Activated CD8-positive, alpha-beta T cell treated with anti-CD3 and anti-CD28 coated beads, Interleukin-2, amount 10 ng/mL, durations not matched to agents 7 days and 5 days (primary cell): ENCODE measurements around the gene KCTD13. TPM values are rescaled to one million over a fixed set of nuclear protein-coding genes. Genes with fewer than 3 reads are reported as not detected.
A peak's percentile ranks its signal among the peaks of the same experiment; 100 is the strongest.
"Not testable (repeated sequence)": the region's sequence is repeated elsewhere in the genome, so short reads cannot be mapped to it uniquely, and the experiment has no call there.

Experiments used
- ATAC-seq: fragments of 150-1000 bp; cut with Tn5 transposase; one replicate; pipeline ENCODE4 v1.10.0; 2021; ENCODE audit warnings: moderate library complexity
- CTCF ChIA-PET: fragments of 350-600 bp; sonication (Branson Sonifier 250); formaldehyde crosslinking; loops from one replicate; lab custom pipeline; 2021; ENCODE audit warnings: antibody characterized with exemption; lab: Charles Lee
- POLR2A ChIA-PET: fragments of 350-600 bp; sonication (Branson Sonifier 250); formaldehyde crosslinking; loops from one replicate; lab custom pipeline; 2021; ENCODE audit warnings: antibody characterized with exemption; lab: Charles Lee
- DNase-seq: peaks from one replicate; pipeline ENCODE4 v3.0.0-alpha.2; 2020
- H3K27ac Mint-ChIP-seq: one replicate; pipeline ENCODE4 v1.8.0; 2021; ENCODE audit warnings: mild to moderate bottlenecking, mixed read lengths
- H3K27me3 Mint-ChIP-seq: one replicate; pipeline ENCODE4 v1.8.0; 2021; ENCODE audit warnings: low read depth, mixed read lengths
- H3K36me3 Mint-ChIP-seq: one replicate; pipeline ENCODE4 v1.8.0; 2021; ENCODE audit warnings: low read depth, mixed read lengths
- H3K4me1 Mint-ChIP-seq: one replicate; pipeline ENCODE4 v1.8.0; 2021; ENCODE audit warnings: low read depth, mixed read lengths
- H3K4me3 Mint-ChIP-seq: one replicate; pipeline ENCODE4 v1.8.0; 2021; ENCODE audit warnings: mild to moderate bottlenecking, mixed read lengths
- H3K9me3 Mint-ChIP-seq: one replicate; pipeline ENCODE4 v1.8.0; 2022; ENCODE audit warnings: mixed read lengths; ENCODE audit not compliant: insufficient read depth
- total RNA-seq, 2 experiments: library from RNA; stranded (reverse); gene quantifications; one replicate each; pipeline ENCODE4 v1.2.3, GENCODE V29; 2021

KCTD13 gene
- total RNA-seq, 2 experiments from 2014 or later: 33.8 to 35.5 TPM

- no peak for ATAC-seq
- Mint-ChIP-seq H3K4me3 (peak overlapping the region; percentile 82), H3K27ac (peak overlapping the region; percentile 84), H3K36me3 (peaks cover 10% of the 10 kb centered on the region), H3K9me3 (no peaks in the 10 kb centered on the region), H3K4me1 (peaks cover 20% of the 10 kb centered on the region), H3K27me3 (no peaks in the 10 kb centered on the region)
- CTCF ChIA-PET: interaction anchor here (0.8 to 3.7 kb wide), 3 partner anchors 11 to 115 kb away, joined by 3 to 41 read pairs (median 16); partner anchors contain the start of genes KCTD13 and TAOK2
- no peak for DNase-seq
- POLR2A ChIA-PET: interaction anchor here (1.2 to 3.2 kb wide), 2 partner anchors 10 to 173 kb away, joined by 3 to 42 read pairs; partner anchors contain the start of genes KIF22 and TAOK2
Observed at GRCh38 chr16:29963021-29963743, 37.2 kb upstream of the KCTD13 start.

GRCh38 chr16:29962344-29962994 lies 36.4 kb upstream of the KCTD13 start:
- Mint-ChIP-seq H3K27ac (peak overlapping the region; percentile 84), H3K36me3 (peaks cover 9% of the 10 kb centered on the region), H3K4me3 (peak overlapping the region; percentile 82), H3K4me1 (peaks cover 20% of the 10 kb centered on the region), H3K27me3 (no peaks in the 10 kb centered on the region), H3K9me3 (no peaks in the 10 kb centered on the region)
- no peak for DNase-seq
- ChIA-PET POLR2A (interaction anchor here (0.6 to 3.2 kb wide), 8 partner anchors 11 to 231 kb away, joined by 3 to 42 read pairs (median 4); partner anchors contain the start of genes HIRIP3, INO80E, KCTD13 and KIF22), CTCF (interaction anchor here (0.8 to 3.7 kb wide), 11 partner anchors 12 to 114 kb away, joined by 3 to 41 read pairs (median 4); partner anchors contain the start of genes KCTD13 and TAOK2)
- ATAC-seq: no peak

- peak within 1 kb of the TSS; percentile 84 for H3K27ac Mint-ChIP-seq
- H3K27me3 Mint-ChIP-seq: no peaks in the 10 kb centered on the region
- H3K4me3 Mint-ChIP-seq: peak within 1 kb of the TSS; percentile 82
- H3K9me3 Mint-ChIP-seq: no peaks in the 10 kb centered on the region
- ChIA-PET POLR2A (interaction anchor here (0.6 to 3.2 kb wide), 12 partner anchors 11 to 261 kb away, joined by 3 to 42 read pairs (median 4); partner anchors contain the start of genes HIRIP3, INO80E, KCTD13 and TAOK2), CTCF (interaction anchor here (0.8 to 3.7 kb wide), 13 partner anchors 10 to 113 kb away, joined by 3 to 41 read pairs (median 4); partner anchors contain the start of genes KCTD13 and TAOK2)
- peaks cover 20% of the 10 kb centered on the region for H3K4me1 Mint-ChIP-seq
- ATAC-seq (peak; percentile 95), DNase-seq (peak; percentile 94)
- peaks cover 9% of the 10 kb centered on the region for H3K36me3 Mint-ChIP-seq
Observed at GRCh38 chr16:29961479-29962343, 35.7 kb upstream of the KCTD13 start, which contains the start of gene TMEM219. Gene TMEM219, plus strand, starts transcription at chr16:29962079. Its CDS starts 1,065 bp downstream, at chr16:29963144.

GRCh38 chr16:29961127-29961478 lies 35.1 kb upstream of the KCTD13 start:
- Mint-ChIP-seq H3K9me3 (no peaks in the 10 kb centered on the region), H3K27ac (peak overlapping the region; percentile 83), H3K4me3 (peak overlapping the region; percentile 82), H3K4me1 (peaks cover 20% of the 10 kb centered on the region), H3K36me3 (peaks cover 8% of the 10 kb centered on the region), H3K27me3 (no peaks in the 10 kb centered on the region)
- no peak for ATAC-seq
- POLR2A ChIA-PET: interaction anchor here (1.0 to 3.2 kb wide), 10 partner anchors 11 to 261 kb away, joined by 3 to 42 read pairs (median 4); partner anchors contain the start of genes HIRIP3, INO80E, KCTD13 and TAOK2
- DNase-seq: no peak
- CTCF ChIA-PET: interaction anchor here (1.0 to 3.7 kb wide), 11 partner anchors 9 to 113 kb away, joined by 3 to 41 read pairs (median 4); partner anchors contain the start of genes KCTD13 and TAOK2

- H3K36me3 Mint-ChIP-seq, DNase-seq, POLR2A ChIA-PET, CTCF ChIA-PET, ATAC-seq, H3K27me3 Mint-ChIP-seq, H3K4me3 Mint-ChIP-seq, H3K9me3 Mint-ChIP-seq, H3K27ac Mint-ChIP-seq: not testable (repeated sequence)
- peaks cover 20% of the 10 kb centered on the region for H3K4me1 Mint-ChIP-seq
Observed at GRCh38 chr16:29959821-29960220, 33.8 kb upstream of the KCTD13 start.

GRCh38 chr16:29959293-29959692 lies 33.3 kb upstream of the KCTD13 start:
- H3K36me3 Mint-ChIP-seq: peaks cover 4% of the 10 kb centered on the region
- POLR2A ChIA-PET: interaction anchor here (0.6 kb wide), 1 partner anchor 14 kb away, joined by 3 read pairs; the partner anchor contains the start of gene TAOK2
- H3K4me1 Mint-ChIP-seq: peaks cover 20% of the 10 kb centered on the region
- CTCF ChIA-PET: no interaction called here
- H3K4me3 Mint-ChIP-seq: no peak overlapping the region
- no peaks in the 10 kb centered on the region for H3K9me3 Mint-ChIP-seq
- DNase-seq (no peak), ATAC-seq (no peak)
- H3K27me3 Mint-ChIP-seq: peaks cover 3% of the 10 kb centered on the region
- no peak overlapping the region for H3K27ac Mint-ChIP-seq

GRCh38 chr16:29958756-29959155 lies 32.7 kb upstream of the KCTD13 start:
- POLR2A ChIA-PET: interaction anchor here (0.6 kb wide), 1 partner anchor 15 kb away, joined by 3 read pairs; the partner anchor contains the start of gene TAOK2
- Mint-ChIP-seq H3K4me3 (no peak overlapping the region), H3K4me1 (peaks cover 20% of the 10 kb centered on the region), H3K36me3 (peaks cover 4% of the 10 kb centered on the region), H3K27ac (no peak overlapping the region), H3K27me3 (peaks cover 3% of the 10 kb centered on the region), H3K9me3 (no peaks in the 10 kb centered on the region)
- ATAC-seq (no peak), DNase-seq (no peak)
- CTCF ChIA-PET: no interaction called here

- Mint-ChIP-seq H3K27ac (no peak overlapping the region), H3K36me3 (no peaks in the 10 kb centered on the region), H3K9me3 (peaks cover 4% of the 10 kb centered on the region), H3K27me3 (peaks cover 10% of the 10 kb centered on the region), H3K4me3 (no peak overlapping the region), H3K4me1 (no peaks in the 10 kb centered on the region)
- DNase-seq: no peak
- ChIA-PET CTCF (interaction anchor here (1.0 kb wide), 1 partner anchor 9 kb away, joined by 3 read pairs; no protein-coding TSS in a partner anchor), POLR2A (interaction anchor here (0.7 kb wide), 1 partner anchor 26 kb away, joined by 3 read pairs; the partner anchor contains the start of gene KCTD13)
- ATAC-seq: no peak
Observed at GRCh38 chr16:29951625-29952365, 25.8 kb upstream of the KCTD13 start.

- DNase-seq (no peak), ATAC-seq (no peak)
- no peaks in the 10 kb centered on the region for H3K36me3 Mint-ChIP-seq
- H3K27me3 Mint-ChIP-seq: peaks cover 10% of the 10 kb centered on the region
- ChIA-PET POLR2A (interaction anchor here (1.2 to 1.6 kb wide), 2 partner anchors 10 to 25 kb away, joined by 3 to 6 read pairs; partner anchors contain the start of genes KCTD13 and TMEM219), CTCF (interaction anchor here (1.0 to 1.4 kb wide), 2 partner anchors 10 to 102 kb away, joined by 3 to 6 read pairs; no protein-coding TSS in a partner anchor)
- H3K27ac Mint-ChIP-seq: no peak overlapping the region
- no peaks in the 10 kb centered on the region for H3K4me1 Mint-ChIP-seq
- H3K4me3 Mint-ChIP-seq: no peak overlapping the region
- peaks cover 4% of the 10 kb centered on the region for H3K9me3 Mint-ChIP-seq
Observed at GRCh38 chr16:29950806-29951461, 24.9 kb upstream of the KCTD13 start.

GRCh38 chr16:29947897-29948296 lies 21.9 kb upstream of the KCTD13 start:
- Mint-ChIP-seq H3K9me3 (peaks cover 4% of the 10 kb centered on the region), H3K36me3 (no peaks in the 10 kb centered on the region), H3K4me1 (no peaks in the 10 kb centered on the region), H3K4me3 (no peak overlapping the region), H3K27me3 (peaks cover 7% of the 10 kb centered on the region), H3K27ac (no peak overlapping the region)
- ChIA-PET POLR2A (no interaction called here), CTCF (interaction anchor here (1.2 kb wide), 1 partner anchor 14 kb away, joined by 3 read pairs; the partner anchor contains the start of gene TMEM219)
- ATAC-seq (no peak), DNase-seq (no peak)
